Measurements from ENCODE around the gene PALB2.

GRCh38 chr16:23584186-23585076 is 56.7 kb downstream of the PALB2 start:
- no peak for TF ChIP-seq CTCF (IDR thresholded peaks at IDR 0.05)
- TF ChIP-seq POLR2A (IDR thresholded peaks at IDR 0.05; ENCODE audit: low read depth), result no peak
- TF ChIP-seq EP300 (IDR thresholded peaks at IDR 0.05), result no peak
- peak; percentile 10 to 56 for TF ChIP-seq POLR2AphosphoS5 (IDR thresholded peaks at IDR 0.05)
